ENCODE measurements around the gene ATP1B1.
A peak's percentile ranks its signal among the peaks of the same experiment; 100 is the strongest.
"Not testable (repeated sequence)": the region's sequence is repeated elsewhere in the genome, so short reads cannot be mapped to it uniquely, and the experiment has no call there.

ATP1B1 gene

GRCh38 chr1:169118227-169118626 lies 11.7 kb downstream of the ATP1B1 start:
- TF ChIP-seq CTCF (IDR thresholded peaks at IDR 0.05; ENCODE audit: low read depth, low read length, missing control alignments), result no peak
- no peak for DNase-seq
- no peaks in the 10 kb centered on the region for H3K27me3 ChIP-seq (replicated peaks)
- no peaks in the 10 kb centered on the region for H3K36me3 ChIP-seq (replicated peaks)
- H3K27ac ChIP-seq, result no peak overlapping the region
- no peak overlapping the region for H3K4me3 ChIP-seq (ENCODE audit: low read depth, low read length)
- in situ Hi-C loops (cut with HindIII; ENCODE audit: low pct_ligation_motif_present, low sequenced_read_pairs), result no loop called here

GRCh38 chr1:169119405-169119804 lies 12.9 kb downstream of the ATP1B1 start:
- TF ChIP-seq CTCF (IDR thresholded peaks at IDR 0.05; ENCODE audit: low read depth, low read length, missing control alignments), result no peak
- DNase-seq, result peak; percentile 74
- no peak overlapping the region for H3K4me3 ChIP-seq (ENCODE audit: low read depth, low read length)
- H3K27ac ChIP-seq, result peak overlapping the region; percentile 26
- in situ Hi-C loops (cut with HindIII; ENCODE audit: low pct_ligation_motif_present, low sequenced_read_pairs), result no loop called here
- no peaks in the 10 kb centered on the region for H3K27me3 ChIP-seq (replicated peaks)
- no peaks in the 10 kb centered on the region for H3K36me3 ChIP-seq (replicated peaks)

GRCh38 chr1:169120066-169120465 lies 13.6 kb downstream of the ATP1B1 start:
- Histone ChIP-seq H3K27ac (peak overlapping the region; percentile 26), H3K4me3 (ENCODE audit: low read depth, low read length) (no peak overlapping the region), H3K36me3 (replicated peaks) (peaks cover under 1% of the 10 kb centered on the region), H3K27me3 (replicated peaks) (no peaks in the 10 kb centered on the region)
- DNase-seq, result no peak
- in situ Hi-C loops (cut with HindIII; ENCODE audit: low pct_ligation_motif_present, low sequenced_read_pairs), result no loop called here
- TF ChIP-seq CTCF (IDR thresholded peaks at IDR 0.05; ENCODE audit: low read depth, low read length, missing control alignments), result no peak

- no peak overlapping the region for H3K27ac ChIP-seq
- no peaks in the 10 kb centered on the region for H3K27me3 ChIP-seq (replicated peaks)
- TF ChIP-seq CTCF (IDR thresholded peaks at IDR 0.05; ENCODE audit: low read depth, low read length, missing control alignments), result no peak
- in situ Hi-C loops (cut with HindIII; ENCODE audit: low pct_ligation_motif_present, low sequenced_read_pairs), result no loop called here
- peaks cover 5% of the 10 kb centered on the region for H3K36me3 ChIP-seq (replicated peaks)
- no peak overlapping the region for H3K4me3 ChIP-seq (ENCODE audit: low read depth, low read length)
- no peak for DNase-seq
Observed at GRCh38 chr1:169121146-169121923, 14.8 kb downstream of the ATP1B1 start.

- H3K27me3 ChIP-seq (replicated peaks), result no peaks in the 10 kb centered on the region
- no peak for DNase-seq
- H3K27ac ChIP-seq, result no peak overlapping the region
- no peak overlapping the region for H3K4me3 ChIP-seq (ENCODE audit: low read depth, low read length)
- in situ Hi-C loops (cut with HindIII; ENCODE audit: low pct_ligation_motif_present, low sequenced_read_pairs), result no loop called here
- no peak for TF ChIP-seq CTCF (IDR thresholded peaks at IDR 0.05; ENCODE audit: low read depth, low read length, missing control alignments)
- peaks cover 5% of the 10 kb centered on the region for H3K36me3 ChIP-seq (replicated peaks)
Observed at GRCh38 chr1:169122976-169123375, 16.5 kb downstream of the ATP1B1 start.

GRCh38 chr1:169124459-169124858 lies 18.0 kb downstream of the ATP1B1 start:
- TF ChIP-seq CTCF (IDR thresholded peaks at IDR 0.05; ENCODE audit: low read depth, low read length, missing control alignments), result no peak

GRCh38 chr1:169125597-169125996 lies 19.1 kb downstream of the ATP1B1 start:
- H3K4me3 ChIP-seq (ENCODE audit: low read depth, low read length); H3K27ac ChIP-seq; H3K27me3 ChIP-seq (replicated peaks); DNase-seq; H3K36me3 ChIP-seq (replicated peaks): not testable (repeated sequence)
- in situ Hi-C loops (cut with HindIII; ENCODE audit: low pct_ligation_motif_present, low sequenced_read_pairs), result loop anchor here (25.0 kb wide), 1 partner anchor 488 kb away; no protein-coding TSS in a partner anchor

More at GRCh38 chr1:169124459-169124858, 18.0 kb downstream of the ATP1B1 start:
- Histone ChIP-seq H3K36me3 (replicated peaks) (peaks cover 5% of the 10 kb centered on the region), H3K4me3 (ENCODE audit: low read depth, low read length) (no peak overlapping the region), H3K27ac (no peak overlapping the region), H3K27me3 (replicated peaks) (no peaks in the 10 kb centered on the region)
- DNase-seq, result no peak
- in situ Hi-C loops (cut with HindIII; ENCODE audit: low pct_ligation_motif_present, low sequenced_read_pairs), result no loop called here

Data from brain microvascular endothelial cell (primary cell).